GM11168 (cell line): ENCODE measurements around the gene TAF11L7.
"Not testable (repeated sequence)": the region's sequence is repeated elsewhere in the genome, so short reads cannot be mapped to it uniquely, and the experiment has no call there.

Experiments used
- in situ Hi-C: fragments of 300-500 bp; cut with MboI; formaldehyde crosslinking; loops from one replicate; pipeline ENCODE4 v1.12.0; 2022; ENCODE audit warnings: low sequenced_read_pairs; ENCODE audit not compliant: unreplicated experiment

Gene TAF11L7

DNA sequence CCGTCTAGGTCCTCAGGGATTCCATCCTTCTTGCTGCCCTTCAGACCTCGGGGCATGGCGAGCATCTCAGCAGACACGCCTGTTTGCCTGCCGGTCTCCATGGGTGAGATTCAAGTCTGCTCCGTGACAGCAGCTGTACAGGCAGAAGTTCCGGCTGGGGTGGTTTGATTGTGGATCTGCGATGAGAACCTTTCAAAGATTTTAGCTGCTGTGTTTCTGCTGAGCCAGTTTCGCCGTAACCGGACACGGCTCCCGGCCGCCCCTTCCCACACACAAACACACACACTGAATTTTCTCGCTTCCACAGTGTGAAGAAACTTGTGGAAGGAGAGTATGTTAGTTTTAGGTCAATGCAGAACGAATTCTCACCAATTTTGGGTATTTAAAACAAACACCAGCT lies at the start of gene TAF11L7:
TSS of gene TAF11L7 (minus strand) at position 101 of the 400 bp plus-strand sequence.
- in situ Hi-C loops = loop anchor here (10.0 kb wide), 1 partner anchor 81 kb away; no protein-coding TSS in a partner anchor

DNA sequence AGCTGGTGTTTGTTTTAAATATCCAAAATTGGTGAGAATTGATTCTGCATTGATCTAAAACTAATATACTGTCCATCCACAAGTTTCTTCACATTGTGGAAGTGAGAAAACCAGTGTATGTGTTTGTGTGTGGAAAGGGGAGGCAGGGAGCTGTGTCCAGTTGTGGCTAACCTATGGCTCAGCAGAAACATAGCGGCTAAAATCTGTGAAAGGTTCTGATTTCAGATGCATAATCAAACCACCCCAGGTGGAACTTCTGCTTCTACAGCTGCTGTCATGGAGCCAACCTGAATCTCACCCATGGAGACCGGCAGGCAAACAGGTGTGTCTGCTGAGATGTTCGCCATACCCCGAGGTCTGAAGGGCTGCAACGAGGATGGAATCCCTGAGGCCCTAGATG lies 48.6 kb upstream of the TAF11L7 start, which contains the start of gene TAF11L14:
TSS of gene TAF11L14 (plus strand) at position 301 of the 400 bp plus-strand sequence.
- in situ Hi-C loops = no loop called here

DNA sequence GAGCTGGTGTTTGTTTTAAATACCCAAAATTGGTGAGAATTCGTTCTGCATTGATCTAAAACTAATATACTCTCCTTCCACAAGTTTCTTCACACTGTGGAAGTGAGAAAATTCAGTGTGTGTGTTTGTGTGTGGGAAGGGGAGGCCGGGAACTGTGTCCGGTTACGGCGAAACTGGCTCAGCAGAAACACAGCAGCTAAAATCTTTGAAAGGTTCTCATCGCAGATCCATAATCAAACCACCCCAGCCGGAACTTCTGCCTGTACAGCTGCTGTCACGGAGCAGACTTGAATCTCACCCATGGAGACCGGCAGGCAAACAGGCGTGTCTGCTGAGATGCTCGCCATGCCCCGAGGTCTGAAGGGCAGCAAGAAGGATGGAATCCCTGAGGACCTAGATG lies 46.2 kb upstream of the TAF11L7 start, which contains the start of gene TAF11L13:
TSS of gene TAF11L13 (plus strand) at position 301 of the 400 bp plus-strand sequence.
- in situ Hi-C loops = not testable (repeated sequence)

DNA sequence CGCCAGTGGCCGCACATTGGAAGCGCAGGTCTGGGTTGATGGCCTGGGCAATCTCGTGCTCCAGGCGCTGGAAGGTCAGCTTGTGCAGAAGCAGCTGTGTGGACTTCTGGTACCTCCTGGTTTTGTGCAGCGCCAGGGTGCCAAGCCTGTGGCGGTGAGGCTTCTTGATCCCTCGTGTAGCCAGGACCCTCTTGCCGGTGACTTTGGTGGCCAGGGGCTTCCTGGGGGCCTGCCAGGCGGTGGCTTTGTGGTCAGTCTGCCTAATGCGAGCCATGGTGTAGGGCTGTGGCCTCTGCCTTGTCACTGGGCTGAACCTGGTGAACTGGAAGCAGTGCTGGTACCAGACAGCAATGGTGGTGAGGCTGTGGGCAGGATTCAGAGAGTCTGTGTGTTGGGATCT lies 40.1 kb upstream of the TAF11L7 start:
- in situ Hi-C loops = no loop called here

DNA sequence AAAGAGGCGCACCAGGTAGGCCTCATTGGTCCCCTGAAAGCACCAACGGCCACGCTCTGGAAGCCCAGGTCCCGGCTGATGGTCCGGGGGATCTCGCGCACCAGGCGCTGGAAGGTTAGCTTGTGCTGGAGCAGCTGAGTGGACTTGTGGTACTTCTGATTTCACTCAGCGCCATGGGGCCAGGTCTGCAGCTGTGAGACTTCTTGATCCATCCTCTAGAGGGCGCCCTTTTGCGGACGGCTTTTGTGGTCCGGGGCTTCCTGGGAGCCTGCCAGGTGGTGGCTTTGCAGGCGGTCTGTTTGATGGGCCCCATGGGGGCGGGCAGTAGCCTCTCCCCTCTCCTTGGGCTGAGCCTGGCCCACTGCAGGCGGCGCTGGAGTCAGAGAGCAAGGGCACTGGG lies 35.1 kb upstream of the TAF11L7 start:
- in situ Hi-C loops = no loop called here

DNA sequence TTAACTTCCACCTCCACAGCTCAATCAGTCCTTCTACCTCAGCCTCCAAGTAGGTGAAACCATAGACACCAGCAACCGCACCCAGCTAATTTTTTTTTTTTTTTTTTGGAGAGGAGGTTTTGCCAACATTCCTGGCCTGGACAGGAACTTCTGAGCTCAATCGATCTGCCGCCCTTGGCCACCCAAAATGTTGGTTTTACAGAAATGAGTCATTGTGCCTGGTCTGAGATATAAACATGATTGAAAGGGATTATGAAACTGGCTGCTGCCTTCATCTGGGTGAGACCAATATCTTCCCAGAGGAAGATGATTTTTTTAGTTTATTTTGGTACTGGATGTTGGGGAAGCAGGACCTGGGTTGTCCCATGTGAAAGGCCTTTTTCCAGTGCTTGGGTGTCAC lies 33.8 kb upstream of the TAF11L7 start:
- in situ Hi-C loops = loop anchor here (10.0 kb wide), 1 partner anchor 115 kb away; no protein-coding TSS in a partner anchor

DNA sequence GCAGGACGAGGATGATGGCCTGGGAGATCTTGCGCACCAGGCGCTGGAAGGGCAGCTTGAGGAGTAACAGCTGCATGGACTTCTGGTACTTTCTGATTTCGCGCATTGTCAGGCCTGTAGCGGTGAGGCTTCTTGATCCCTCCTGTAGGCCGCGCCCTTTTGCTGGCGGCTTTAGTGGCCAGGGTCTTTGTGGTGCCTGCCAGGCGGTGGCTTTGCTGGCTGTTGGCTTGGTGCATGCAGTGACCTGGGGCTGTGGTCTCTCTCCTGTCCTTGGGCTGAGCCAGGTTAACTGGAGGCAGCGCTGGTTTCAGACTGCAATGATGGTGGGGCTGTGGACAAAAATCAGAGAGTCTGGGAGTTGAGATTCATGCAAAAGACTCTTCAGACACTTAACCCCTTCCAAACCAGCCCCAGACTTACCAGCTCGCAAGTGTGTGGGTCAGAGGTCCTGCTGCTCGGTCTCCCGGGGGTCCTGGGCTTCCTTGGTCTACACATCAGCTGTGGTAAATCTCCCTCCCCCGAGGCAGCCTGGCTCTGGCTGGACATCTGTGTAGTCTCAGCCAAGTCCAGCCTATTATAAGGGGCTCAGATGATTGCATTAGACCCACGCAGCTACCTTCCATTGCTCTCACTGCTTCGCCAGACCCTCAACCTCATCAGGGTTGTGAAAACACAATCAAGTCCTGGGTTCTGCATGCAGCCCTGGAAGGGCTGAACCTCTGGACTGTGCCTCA lies 29.5 kb upstream of the TAF11L7 start:
- in situ Hi-C loops = loop anchor here (10.0 kb wide), 1 partner anchor 110 kb away; no protein-coding TSS in a partner anchor

DNA sequence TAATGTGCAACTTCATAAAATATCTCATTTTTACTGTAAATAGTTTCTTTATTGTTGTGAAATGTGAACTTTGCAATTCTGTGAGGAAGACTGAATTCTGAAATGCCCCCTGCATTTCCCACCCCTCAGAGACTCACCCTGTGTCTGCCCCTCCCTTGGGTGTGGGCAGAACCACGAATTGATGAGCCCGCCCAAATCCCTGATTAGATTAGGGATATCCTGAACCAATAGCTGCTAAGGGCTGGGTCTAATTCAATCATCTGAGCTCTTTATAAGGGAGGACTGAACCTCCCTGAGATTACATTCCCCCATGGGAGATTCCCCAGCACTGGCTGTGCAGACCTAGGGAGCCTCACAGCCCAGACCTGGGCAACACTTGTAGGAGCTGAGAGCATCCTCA lies 24.5 kb upstream of the TAF11L7 start, which contains the start of gene TAF11L12:
TSS of gene TAF11L12 (plus strand) at position 301 of the 400 bp plus-strand sequence.
- in situ Hi-C loops = loop anchor here (10.0 kb wide), 1 partner anchor 105 kb away; no protein-coding TSS in a partner anchor

DNA sequence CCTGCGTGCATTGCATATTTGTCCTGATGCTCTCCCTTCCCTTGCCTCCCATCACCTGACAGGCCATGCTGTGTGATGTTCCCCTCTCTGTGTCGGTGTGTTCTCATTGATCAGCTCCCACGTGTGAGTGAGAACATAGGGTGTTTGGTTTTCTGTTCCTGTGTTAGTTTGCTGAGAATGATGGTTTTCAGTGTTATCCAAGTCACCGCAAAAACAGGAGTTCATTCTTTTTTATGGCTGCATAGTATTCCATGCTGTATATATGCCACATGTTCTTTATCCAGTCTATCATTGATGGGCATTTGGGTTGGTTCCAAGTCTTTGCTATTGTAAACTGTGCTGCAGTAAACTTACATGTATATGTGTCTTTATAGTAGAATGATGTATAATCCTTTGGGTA lies 21.9 kb upstream of the TAF11L7 start:
- in situ Hi-C loops = loop anchor here (10.0 kb wide), 1 partner anchor 83 kb away; the partner anchor contains the start of genes TAF11L4, TAF11L5 and TAF11L6

DNA sequence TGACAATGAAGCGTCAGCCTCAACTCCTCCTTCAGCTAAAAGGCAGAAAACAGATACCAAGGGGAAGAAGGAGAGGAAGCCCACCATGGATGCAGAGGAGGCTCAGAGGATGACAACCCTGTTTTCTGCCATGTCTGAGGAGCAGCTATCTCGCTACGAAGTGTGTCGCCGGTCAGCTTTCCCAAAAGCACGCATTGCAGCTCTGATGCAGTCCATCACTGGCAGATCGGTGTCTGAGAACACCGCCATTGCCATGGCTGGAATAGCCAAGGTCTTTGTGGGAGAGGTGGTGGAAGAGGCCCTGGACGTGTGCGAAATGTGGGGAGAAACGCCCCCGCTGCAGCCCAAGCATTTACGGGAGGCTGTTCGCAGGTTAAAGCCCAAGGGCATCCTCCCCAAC lies 19.4 kb upstream of the TAF11L7 start:
- in situ Hi-C loops = loop anchor here (10.0 kb wide), 1 partner anchor 80 kb away; the partner anchor contains the start of genes TAF11L4, TAF11L5 and TAF11L6

DNA sequence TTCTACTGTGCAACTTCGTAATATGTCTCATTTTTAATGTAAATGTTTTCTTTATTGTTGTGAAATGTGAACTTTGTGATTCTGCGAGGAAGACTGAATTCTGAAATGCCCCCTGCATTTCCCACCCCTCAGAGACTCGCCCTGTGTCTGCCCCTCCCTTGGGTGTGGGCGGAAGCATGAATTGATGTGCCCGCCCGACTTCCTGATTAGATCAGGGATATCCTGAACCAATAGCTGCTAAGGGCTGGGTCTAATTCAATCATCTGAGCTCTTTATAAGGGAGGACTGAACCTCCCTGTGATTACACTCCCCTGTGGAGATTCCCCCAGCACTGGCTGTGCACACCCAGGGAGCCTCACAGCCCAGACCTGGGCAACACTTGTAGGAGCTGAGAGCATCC lies 18.3 kb upstream of the TAF11L7 start, which contains the start of gene TAF11L11:
TSS of gene TAF11L11 (plus strand) at position 304 of the 400 bp plus-strand sequence.
- in situ Hi-C loops = loop anchor here (10.0 kb wide), 1 partner anchor 79 kb away; the partner anchor contains the start of genes TAF11L4, TAF11L5 and TAF11L6

DNA sequence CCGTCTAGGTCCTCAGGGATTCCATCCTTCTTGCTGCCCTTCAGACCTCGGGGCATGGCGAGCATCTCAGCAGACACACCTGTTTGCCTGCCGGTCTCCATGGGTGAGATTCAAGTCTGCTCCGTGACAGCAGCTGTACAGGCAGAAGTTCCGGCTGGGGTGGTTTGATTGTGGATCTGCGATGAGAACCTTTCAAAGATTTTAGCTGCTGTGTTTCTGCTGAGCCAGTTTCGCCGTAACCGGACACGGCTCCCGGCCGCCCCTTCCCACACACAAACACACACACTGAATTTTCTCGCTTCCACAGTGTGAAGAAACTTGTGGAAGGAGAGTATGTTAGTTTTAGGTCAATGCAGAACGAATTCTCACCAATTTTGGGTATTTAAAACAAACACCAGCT lies 12.2 kb upstream of the TAF11L7 start, which contains the start of gene TAF11L10:
TSS of gene TAF11L10 (minus strand) at position 101 of the 400 bp plus-strand sequence.
- in situ Hi-C loops = not testable (repeated sequence)

DNA sequence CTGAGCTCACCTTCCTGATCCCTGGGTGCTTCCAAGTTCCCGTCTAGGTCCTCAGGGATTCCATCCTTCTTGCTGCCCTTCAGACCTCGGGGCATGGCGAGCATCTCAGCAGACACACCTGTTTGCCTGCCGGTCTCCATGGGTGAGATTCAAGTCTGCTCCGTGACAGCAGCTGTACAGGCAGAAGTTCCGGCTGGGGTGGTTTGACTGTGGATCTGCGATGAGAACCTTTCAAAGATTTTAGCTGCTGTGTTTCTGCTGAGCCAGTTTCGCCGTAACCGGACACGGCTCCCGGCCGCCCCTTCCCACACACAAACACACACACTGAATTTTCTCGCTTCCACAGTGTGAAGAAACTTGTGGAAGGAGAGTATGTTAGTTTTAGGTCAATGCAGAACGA lies 8.7 kb upstream of the TAF11L7 start, which contains the start of gene TAF11L9:
TSS of gene TAF11L9 (minus strand) at position 140 of the 400 bp plus-strand sequence.
- in situ Hi-C loops = not testable (repeated sequence)

DNA sequence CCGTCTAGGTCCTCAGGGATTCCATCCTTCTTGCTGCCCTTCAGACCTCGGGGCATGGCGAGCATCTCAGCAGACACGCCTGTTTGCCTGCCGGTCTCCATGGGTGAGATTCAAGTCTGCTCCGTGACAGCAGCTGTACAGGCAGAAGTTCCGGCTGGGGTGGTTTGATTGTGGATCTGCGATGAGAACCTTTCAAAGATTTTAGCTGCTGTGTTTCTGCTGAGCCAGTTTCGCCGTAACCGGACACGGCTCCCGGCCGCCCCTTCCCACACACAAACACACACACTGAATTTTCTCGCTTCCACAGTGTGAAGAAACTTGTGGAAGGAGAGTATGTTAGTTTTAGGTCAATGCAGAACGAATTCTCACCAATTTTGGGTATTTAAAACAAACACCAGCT lies 5.3 kb upstream of the TAF11L7 start, which contains the start of gene TAF11L8:
TSS of gene TAF11L8 (minus strand) at position 101 of the 400 bp plus-strand sequence.
- in situ Hi-C loops = not testable (repeated sequence)
